Heart left ventricle (tissue), 13 donors: ENCODE results near the gene POC1A.

Source experiments
- CTCF ChIP-seq, 12 donors: fragments of 200-600 bp; sonication (generic) in 4 of 12; IDR thresholded peaks; one replicate each; pipeline versions ENCODE4 v1.5.0 to v1.8.0; 2018 to 2022; ENCODE audit warnings: antibody characterized with exemption in 12 of 12, mild to moderate bottlenecking in 5 of 12
- POLR2A ChIP-seq, 2 donors: fragments of 450-650 bp; IDR thresholded peaks; one replicate each; pipeline ENCODE4 v1.6.1; 2017; ENCODE audit warnings: antibody characterized with exemption in 2 of 2, mild to moderate bottlenecking in 2 of 2, moderate library complexity in 2 of 2
- donor health status: ischemic (EF 13 %, LVEDD 7.1; RV severe dilation, severe dysfunction).
- donor health status: DM: no; HTN: yes; CAD: no.
- donor health status: DM: no; HTN: no; CAD: no.
- donor health status: ischemic (EF 25% LVEDD 6.9; RV normal size, moderate dysfunction).
- donor health status: ischemic (EF 25% LVEDD 5.7; RV mildly dilated, moderate dysfunction).
- donor health status: ischemic (EF 35%, LVEDD 5.7; RV mildly dilated, moderate dysfunction).
- donor health status: nonischemic (EF 11% LVEDD 7.7; RV severe dilation, severe dysfunction).
- donor health status: DM: yes; HTN: yes; CAD: no.
- donor health status: PGD.
- donor health status: ischemic (EF 29% LVEDD 5.4; RV normal size, mild dysfunction).
- donor health status: nonischemic (EF 23%, LVEDD 6.1; RV moderate dilation, normal function).

- TF ChIP-seq CTCF (IDR thresholded peaks at IDR 0.05) (no peak), POLR2A (IDR thresholded peaks at IDR 0.05) (no peak)
These were observed 37.4 kb upstream of the POC1A start for GRCh38 chr3:52191663-52192062.
